EL (cell line): Measurements from ENCODE around the gene SELPLG.

Experiments
- DNase-seq: peaks from one replicate; pipeline ENCODE4 v3.0.0-alpha.2; 2016

Gene SELPLG

DNA sequence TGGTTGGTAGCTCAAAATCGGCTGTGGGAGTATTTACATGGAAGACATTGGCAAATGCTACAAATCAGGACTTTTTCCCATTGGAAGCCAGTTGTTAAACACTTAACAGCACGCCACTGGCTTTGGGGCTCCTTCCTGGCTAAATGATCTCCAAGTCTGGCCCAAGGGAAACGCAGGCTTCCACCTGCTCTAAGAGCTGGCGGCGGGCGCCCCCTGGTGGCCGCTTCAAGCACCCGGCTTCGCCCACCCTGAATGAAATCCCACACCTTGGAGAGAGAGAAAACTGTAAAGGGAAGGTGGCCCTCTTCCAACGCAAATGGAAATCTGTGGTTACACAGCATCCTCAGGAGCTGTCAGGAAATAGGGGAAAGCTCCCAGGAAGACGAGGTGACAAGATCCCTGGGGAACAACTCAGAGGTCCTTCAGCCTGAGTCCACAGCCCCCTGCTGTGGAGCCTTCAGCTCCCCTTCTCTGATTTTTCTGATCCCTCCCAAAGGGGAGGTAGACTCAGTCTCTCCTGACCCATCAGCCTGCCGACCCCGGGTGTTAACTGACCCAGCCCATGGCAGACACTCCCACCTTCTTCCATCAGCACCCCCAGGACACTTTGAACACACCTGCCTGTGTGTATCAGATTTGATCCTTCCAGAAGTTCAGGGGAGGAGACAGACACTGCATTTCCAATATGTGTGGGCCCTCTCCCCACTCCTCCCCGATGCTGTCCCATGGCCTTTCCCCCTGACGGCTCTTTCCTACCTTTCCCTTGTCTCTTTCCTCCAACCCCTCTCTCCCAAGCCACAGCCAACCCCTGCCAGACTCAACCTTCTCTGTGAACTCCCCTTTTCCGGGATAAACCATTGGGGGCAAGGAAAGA, 15.4 kb downstream of the SELPLG start:
- peak; percentile 78 for DNase-seq

GRCh38 chr12:108616941-108617858, 16.5 kb downstream of the SELPLG start:
- DNase-seq = peak; percentile 66

DNA sequence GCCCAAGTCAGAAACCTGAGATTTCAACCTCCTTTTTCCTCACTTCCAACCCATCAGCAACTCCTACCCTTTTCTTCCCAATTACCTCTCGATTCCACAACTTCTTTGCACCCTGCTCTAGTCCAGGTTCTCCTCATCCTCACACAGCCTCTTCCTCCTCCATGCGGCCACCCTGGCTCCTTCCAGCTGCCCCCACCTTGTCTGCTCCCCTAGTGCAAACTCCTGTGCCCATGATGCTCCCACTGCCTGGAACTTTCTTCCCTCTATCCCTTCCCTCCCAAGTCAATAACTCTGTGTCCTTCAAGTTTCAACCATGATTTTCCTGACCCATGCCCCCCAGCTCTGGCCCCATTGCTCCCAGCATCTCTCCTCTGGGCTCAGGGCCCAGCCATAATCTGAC, 17.3 kb downstream of the SELPLG start:
- DNase-seq = no peak

GRCh38 chr12:108615918-108616317, 17.8 kb downstream of the SELPLG start:
- no peak for DNase-seq

DNA sequence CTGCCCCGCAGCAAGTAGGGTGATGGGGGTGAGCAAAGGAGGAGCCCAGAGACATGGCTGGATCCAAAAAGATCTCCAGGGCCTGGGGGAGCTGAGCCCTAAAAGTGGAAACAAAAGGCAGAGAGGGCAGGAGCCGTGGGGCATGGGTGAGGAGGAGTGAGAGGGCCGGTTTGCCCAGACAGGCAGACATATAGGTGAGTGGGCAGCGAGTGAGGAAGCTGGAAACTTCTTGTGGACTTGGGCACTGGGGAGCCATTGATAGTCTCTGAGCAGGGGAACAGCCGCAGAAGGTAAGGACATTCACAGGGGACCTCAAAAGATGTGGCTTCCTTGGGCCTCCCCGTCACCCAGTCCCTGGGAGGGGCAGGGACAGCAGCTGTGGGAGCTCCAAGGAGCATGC, 19.1 kb downstream of the SELPLG start:
- DNase-seq = no peak

DNA sequence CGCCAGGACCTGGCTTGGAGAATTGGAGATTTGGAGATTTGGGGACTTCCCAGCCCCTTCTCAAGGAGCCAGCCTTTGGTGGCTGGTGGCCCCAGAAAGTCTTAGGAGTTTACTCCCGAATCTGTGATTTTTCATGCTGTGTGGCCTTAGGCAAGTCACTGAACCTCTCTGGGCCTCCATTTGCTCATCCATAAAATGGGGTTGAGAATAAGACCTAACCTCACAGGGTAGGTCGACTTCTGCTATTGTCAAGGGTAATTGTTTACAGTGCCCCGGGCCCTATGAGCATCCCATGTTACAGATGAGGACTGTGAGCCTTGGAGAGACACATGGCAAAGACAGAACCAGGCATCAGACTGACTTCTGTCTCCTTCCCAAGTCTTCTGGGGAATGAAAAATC, 19.7 kb downstream of the SELPLG start:
- DNase-seq = no peak

DNA sequence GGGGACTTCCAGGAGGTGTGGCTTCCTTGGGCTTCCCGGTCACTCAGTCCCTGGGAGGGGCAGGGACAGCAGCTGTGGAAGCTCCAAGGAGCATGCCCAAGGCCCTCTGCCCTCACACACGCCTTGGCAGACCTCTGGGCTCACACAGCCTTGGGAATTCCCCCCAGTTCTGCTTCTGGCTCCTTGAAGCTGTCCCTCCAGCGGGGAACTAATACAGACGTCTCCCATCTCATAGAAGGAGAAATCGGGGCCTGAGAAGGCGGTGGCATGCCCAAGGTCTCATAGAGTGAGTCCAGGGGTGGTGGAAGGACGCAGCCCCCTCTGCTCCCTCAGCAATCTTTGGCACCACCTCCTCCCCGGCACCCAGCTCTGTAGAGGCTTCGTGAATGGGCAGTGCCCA, 20.1 kb downstream of the SELPLG start:
- DNase-seq = peak; percentile 39

DNA sequence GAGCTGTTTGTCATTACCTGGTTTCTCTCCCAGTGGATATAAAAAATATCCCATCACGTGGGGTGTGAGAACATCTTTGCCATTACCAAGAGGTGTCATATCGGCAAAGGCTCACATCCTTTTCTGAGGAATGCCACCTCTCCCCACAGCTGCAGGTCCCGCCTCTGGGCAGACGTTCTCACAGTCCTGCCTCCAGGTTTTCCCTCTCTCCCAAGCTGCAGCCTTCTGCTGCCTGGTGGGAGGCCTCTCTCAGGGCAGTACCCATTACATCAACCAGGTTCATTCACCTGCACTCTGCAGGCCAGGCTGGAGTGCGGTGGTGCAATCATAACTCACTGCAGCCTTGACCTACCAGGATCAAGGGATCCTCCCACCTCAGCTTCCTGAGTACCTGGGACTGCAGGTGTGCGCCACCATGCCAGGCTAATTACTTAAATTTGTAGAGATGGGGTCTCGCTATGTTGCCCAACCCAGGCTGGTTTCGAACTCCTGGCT, 20.9 kb downstream of the SELPLG start:
- DNase-seq = no peak

- peak; percentile 82 for DNase-seq
Measured at GRCh38 chr12:108611884-108612415, 21.7 kb downstream of the SELPLG start.

- no peak for DNase-seq
Measured at GRCh38 chr12:108610856-108611605, 22.7 kb downstream of the SELPLG start.

- DNase-seq = no peak
Measured at GRCh38 chr12:108610336-108610815, 23.3 kb downstream of the SELPLG start.

GRCh38 chr12:108609537-108610335, 24.0 kb downstream of the SELPLG start:
- DNase-seq = peak; percentile 59

GRCh38 chr12:108608616-108609015, 25.1 kb downstream of the SELPLG start:
- DNase-seq = no peak

- DNase-seq = no peak
Measured at GRCh38 chr12:108607981-108608600, 25.6 kb downstream of the SELPLG start.

- no peak for DNase-seq
Measured at GRCh38 chr12:108606492-108606891, 27.2 kb downstream of the SELPLG start.

GRCh38 chr12:108605690-108606406, 27.8 kb downstream of the SELPLG start:
- no peak for DNase-seq

DNA sequence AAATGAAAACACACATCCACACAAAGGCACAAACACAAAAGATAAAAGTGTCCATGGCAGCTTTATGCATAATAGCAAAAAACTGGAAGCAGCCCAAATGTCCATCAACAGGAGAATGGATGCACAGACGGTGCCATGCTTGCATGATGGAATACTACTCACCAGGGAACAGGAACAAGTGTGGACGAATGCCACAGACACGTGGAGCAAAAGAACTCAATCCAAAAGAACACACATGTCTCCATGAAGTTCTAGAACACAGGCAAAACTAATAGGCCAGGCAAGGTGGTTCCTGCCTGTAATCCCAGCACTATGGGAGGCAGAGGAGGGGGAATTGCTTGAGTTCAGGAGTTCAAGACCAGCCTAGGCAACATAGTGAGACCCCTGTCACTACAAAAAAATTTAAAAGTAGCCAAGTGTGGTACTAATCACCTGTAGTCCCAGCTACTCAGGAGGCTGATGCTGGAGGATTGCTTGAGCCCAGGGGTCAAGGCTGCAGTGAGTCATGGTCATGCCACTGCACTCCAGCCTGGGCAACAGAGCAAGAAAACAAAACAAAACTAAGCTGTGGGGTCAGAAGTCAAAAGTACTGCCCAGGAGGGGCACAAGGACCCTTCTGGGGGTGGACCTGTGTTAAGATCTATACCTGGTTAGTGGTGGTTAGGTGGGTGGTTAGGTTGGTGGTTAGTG, 28.5 kb downstream of the SELPLG start:
- peak; percentile 43 for DNase-seq

GRCh38 chr12:108604208-108604941, 29.3 kb downstream of the SELPLG start:
- no peak for DNase-seq

DNA sequence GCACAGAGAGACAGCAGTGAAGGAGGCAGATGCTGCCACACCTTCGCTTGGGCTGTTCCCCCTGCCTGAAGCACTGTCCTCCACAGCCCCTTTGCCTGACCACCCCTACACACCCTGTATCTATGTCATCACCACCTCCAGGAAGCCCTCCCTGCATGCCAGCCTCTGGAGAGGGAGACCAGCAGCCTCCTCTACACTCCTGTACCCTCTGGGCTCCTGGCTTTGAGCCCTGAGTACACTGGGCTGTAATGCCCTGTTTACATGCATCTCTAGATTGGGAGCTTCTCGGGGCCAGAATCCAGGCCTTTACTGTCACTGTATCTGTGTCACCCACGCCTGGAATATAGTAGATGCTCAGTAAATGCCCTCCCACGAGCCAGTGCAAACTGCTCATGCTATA, 30.0 kb downstream of the SELPLG start:
- no peak for DNase-seq
